Adipocyte (in vitro differentiated cells): ENCODE data around the gene ARL5C.
"Not testable (repeated sequence)": the region's sequence is repeated elsewhere in the genome, so short reads cannot be mapped to it uniquely, and the experiment has no call there.

Experiments used
- DNase-seq: peaks from one replicate; pipeline ENCODE4 v3.0.0-alpha.2; 2015; ENCODE audit warnings: low read depth
- H3K27me3 ChIP-seq: replicated peaks from 2 replicates; pipeline ENCODE4 v1.7.0; 2013; ENCODE audit warnings: mild to moderate bottlenecking, low read length, moderate library complexity; ENCODE audit not compliant: control insufficient read depth, insufficient read depth
- H3K36me3 ChIP-seq: 2 replicates; pipeline ENCODE4 v1.7.0; 2013; ENCODE audit warnings: low read length, mild to moderate bottlenecking, moderate library complexity; ENCODE audit not compliant: control insufficient read depth, insufficient read depth, severe bottlenecking
- H3K4me1 ChIP-seq: 2 replicates; pipeline ENCODE4 v1.7.0; 2013; ENCODE audit warnings: mild to moderate bottlenecking, low read length, moderate library complexity; ENCODE audit not compliant: control insufficient read depth, insufficient read depth
- H3K4me3 ChIP-seq: 2 replicates; pipeline ENCODE4 v1.7.0; 2013; ENCODE audit warnings: mild to moderate bottlenecking, low read length, moderate library complexity
- H3K9ac ChIP-seq: 2 replicates; pipeline ENCODE4 v1.7.0; 2013; ENCODE audit warnings: mild to moderate bottlenecking, low read length, moderate library complexity
- H3K9me3 ChIP-seq: 2 replicates; pipeline ENCODE4 v1.7.0; 2013; ENCODE audit warnings: mild to moderate bottlenecking, low read length, moderate library complexity; ENCODE audit not compliant: control insufficient read depth

ARL5C gene

DNA sequence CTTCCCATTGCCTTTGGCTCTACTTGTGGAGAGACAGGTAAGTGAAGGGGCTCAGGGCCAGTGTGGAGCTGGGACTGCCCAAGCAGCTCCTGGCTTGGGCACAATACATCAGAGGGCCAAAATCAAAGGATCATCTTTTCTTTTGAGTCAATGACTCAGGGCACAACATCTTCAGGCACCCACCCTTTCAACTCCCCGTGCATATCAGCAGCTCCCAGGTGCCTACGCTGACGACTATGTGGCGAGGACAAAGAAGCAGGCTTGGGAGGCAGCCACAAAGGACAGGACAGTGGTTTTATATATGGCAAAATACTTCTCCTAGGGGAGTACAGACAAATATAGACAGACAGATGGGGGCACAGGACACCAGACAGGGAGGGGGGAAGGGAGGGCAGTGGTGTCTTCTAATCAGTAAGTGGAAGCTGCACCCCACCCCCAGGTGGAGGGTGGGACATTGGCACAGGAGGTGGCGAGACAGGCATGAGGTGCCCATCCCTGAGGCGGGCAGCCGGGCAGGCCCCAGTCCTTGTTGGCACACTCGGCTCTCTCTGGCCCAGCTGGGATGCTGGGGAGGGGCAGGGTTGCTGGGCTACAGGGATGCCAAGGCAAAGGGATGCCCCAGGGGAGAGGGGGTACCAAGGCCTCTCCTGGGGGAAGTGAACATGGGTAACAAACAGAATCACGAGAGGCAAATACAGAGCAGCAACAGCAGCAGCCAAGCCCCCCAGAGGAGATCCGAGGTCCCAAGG, 7.7 kb upstream of the ARL5C start:
- Histone ChIP-seq H3K9me3 (no peaks in the 10 kb centered on the region), H3K9ac (no peak overlapping the region), H3K36me3 (peaks cover 19% of the 10 kb centered on the region), H3K27me3 (peaks cover 11% of the 10 kb centered on the region), H3K4me3 (no peak overlapping the region), H3K4me1 (peaks cover 9% of the 10 kb centered on the region)
- no peak for DNase-seq

DNA sequence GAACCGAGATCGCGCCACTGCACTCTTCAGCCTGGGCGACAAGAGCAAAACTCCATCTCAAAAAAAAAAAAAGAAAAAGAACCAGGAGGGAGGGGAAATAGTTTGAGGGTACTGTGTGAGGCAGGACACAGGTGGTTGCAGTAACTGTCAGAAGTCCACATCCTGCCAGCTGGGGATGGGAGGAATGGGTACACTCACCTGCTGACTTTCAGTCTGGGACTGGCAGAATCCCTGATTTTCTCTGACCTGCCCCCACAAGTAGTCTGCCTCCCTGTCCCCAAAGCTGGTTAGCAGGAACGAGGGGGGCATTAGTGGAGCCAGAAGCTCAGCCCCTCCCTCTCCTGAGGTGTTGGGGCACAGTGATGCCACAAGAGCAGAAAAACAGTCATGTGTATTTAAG, 7.1 kb upstream of the ARL5C start:
- peaks cover 4% of the 10 kb centered on the region for H3K4me1 ChIP-seq
- H3K9ac ChIP-seq: no peak overlapping the region
- DNase-seq: no peak
- H3K27me3 ChIP-seq: peaks cover 11% of the 10 kb centered on the region
- H3K9me3 ChIP-seq: no peaks in the 10 kb centered on the region
- H3K36me3 ChIP-seq: peaks cover 19% of the 10 kb centered on the region
- H3K4me3 ChIP-seq: no peak overlapping the region

- Histone ChIP-seq H3K36me3 (peaks cover 10% of the 10 kb centered on the region), H3K9me3 (no peaks in the 10 kb centered on the region), H3K4me1 (no peaks in the 10 kb centered on the region), H3K27me3 (peaks cover 11% of the 10 kb centered on the region), H3K4me3 (no peak overlapping the region), H3K9ac (no peak overlapping the region)
- DNase-seq: no peak
Observed at GRCh38 chr17:39171933-39172332, 6.0 kb upstream of the ARL5C start.

DNA sequence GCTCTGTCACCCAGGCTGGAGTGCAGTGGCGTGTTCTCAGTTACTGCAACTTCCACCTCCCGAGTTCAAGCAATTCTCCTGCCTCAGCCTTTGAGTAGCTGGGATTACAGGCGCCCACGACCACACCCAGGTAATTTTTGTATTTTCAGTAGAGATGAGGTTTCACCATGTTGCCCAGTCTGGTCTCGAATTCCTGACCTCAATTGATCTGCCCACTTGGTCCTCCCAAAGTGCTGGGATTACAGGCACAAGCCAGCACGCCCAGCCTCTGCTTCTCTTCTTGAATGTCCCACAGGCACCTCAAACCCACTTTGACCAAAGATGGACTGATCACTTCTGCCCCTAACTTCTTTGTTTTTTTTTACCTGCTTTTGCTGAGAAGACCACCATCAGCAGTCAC, 4.6 kb upstream of the ARL5C start:
- no peak overlapping the region for H3K9ac ChIP-seq
- H3K9me3 ChIP-seq: no peaks in the 10 kb centered on the region
- no peaks in the 10 kb centered on the region for H3K36me3 ChIP-seq
- peaks cover 23% of the 10 kb centered on the region for H3K27me3 ChIP-seq
- H3K4me1 ChIP-seq: no peaks in the 10 kb centered on the region
- no peak for DNase-seq
- H3K4me3 ChIP-seq: no peak overlapping the region

- peaks cover 27% of the 10 kb centered on the region for H3K27me3 ChIP-seq
- DNase-seq: no peak
- no peak overlapping the region for H3K9ac ChIP-seq
- peaks cover 1% of the 10 kb centered on the region for H3K4me1 ChIP-seq
- H3K9me3 ChIP-seq: no peaks in the 10 kb centered on the region
- no peaks in the 10 kb centered on the region for H3K36me3 ChIP-seq
- H3K4me3 ChIP-seq: no peak overlapping the region
Observed at GRCh38 chr17:39170109-39170508, 4.1 kb upstream of the ARL5C start.

DNA sequence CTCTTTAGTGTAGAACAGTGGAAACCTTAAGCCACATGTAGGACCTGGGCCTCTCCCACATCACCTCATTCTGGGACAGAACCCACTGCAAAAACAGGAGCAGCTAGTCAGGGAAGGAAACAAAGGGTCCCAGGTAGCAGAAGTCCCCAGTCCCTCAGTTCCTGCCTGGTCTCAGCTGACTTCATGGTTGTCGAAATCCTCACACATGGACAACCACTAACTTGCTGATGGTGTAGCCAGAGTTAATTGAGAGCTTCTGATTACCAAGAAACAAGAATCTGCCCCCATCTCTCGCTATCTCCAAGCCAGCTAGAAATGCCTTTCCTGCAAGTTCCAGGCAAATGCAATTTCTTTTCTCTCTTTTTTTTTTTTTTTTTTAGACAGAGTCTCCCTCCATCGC, 3.6 kb upstream of the ARL5C start:
- Histone ChIP-seq H3K9me3 (no peaks in the 10 kb centered on the region), H3K36me3 (no peaks in the 10 kb centered on the region), H3K4me3 (no peak overlapping the region), H3K4me1 (peaks cover 7% of the 10 kb centered on the region), H3K9ac (no peak overlapping the region), H3K27me3 (peaks cover 33% of the 10 kb centered on the region)
- no peak for DNase-seq

- H3K9me3 ChIP-seq: no peaks in the 10 kb centered on the region
- no peak overlapping the region for H3K4me3 ChIP-seq
- H3K9ac ChIP-seq: no peak overlapping the region
- peaks cover 33% of the 10 kb centered on the region for H3K27me3 ChIP-seq
- DNase-seq: no peak
- H3K36me3 ChIP-seq: no peaks in the 10 kb centered on the region
- H3K4me1 ChIP-seq: peaks cover 11% of the 10 kb centered on the region
Observed at GRCh38 chr17:39169101-39169500, 3.1 kb upstream of the ARL5C start.

DNA sequence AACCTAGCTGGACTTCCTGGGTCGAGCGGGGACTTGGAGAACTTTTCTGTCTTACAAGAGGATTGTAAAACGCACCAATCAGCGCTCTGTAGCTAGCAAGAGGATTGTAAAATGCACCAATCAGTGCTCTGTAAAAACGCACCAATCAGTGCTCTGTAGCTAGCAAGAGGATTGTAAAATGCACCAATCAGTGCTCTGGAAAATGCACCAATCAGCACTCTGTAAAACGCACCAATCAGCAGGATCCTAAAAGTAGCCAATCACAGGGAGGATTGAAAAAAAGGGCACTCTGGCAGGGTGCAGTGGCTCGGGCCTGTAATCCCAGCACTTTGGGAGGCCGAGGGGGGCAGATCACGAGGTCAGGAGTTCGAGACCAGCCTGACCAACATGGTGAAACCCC, 2.5 kb upstream of the ARL5C start:
- H3K36me3 ChIP-seq, H3K9ac ChIP-seq, H3K4me3 ChIP-seq, H3K9me3 ChIP-seq, DNase-seq: not testable (repeated sequence)
- Histone ChIP-seq H3K27me3 (peaks cover 33% of the 10 kb centered on the region), H3K4me1 (peaks cover 12% of the 10 kb centered on the region)

- DNase-seq: peak; percentile 22
Observed at GRCh38 chr17:39167476-39167875, 1.5 kb upstream of the ARL5C start.

DNA sequence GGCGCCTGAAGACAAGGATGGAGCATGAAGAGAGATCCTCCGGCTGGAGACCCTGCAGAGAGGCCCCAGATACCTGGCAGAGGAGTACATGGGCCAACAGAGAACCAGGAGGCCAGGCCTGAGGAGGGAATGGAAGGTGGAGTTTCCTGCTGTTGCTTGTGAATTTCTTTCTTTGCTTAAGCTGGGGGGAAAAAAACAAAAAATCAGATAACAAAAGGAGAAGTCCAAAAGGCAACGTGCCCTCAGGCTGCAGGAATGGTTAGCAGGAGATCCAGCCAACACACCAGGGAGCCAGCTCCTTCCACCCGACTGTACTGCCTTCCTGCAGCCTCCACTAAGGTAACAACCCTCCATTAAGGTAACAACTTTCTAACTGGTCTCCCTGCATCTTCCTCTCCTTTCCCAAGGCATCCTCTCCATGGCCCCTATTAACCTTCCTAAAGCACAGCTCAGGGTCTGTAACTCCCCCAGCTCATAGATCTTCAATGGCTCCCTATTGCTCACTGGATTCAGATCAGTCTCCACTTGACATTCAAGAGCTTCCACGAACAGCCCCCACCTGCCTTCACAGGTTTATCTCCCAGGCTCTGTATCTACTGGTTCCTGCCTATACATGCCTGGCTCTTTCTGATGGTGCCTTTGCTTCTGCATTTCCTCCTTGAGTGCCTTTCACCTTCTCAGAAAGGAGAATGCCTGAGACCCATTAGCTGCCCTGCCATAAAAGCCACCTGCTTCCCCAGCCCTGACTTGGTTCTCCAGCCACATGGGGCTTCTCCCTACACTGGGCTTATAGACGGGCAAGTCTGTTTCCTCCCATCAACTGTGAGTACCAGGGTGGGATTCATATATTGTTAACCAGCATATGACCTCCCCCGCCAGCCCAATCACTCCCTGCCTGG, 725 bp upstream of the ARL5C start:
- Histone ChIP-seq H3K27me3 (peaks cover 33% of the 10 kb centered on the region), H3K9me3 (no peaks in the 10 kb centered on the region), H3K4me1 (peaks cover 12% of the 10 kb centered on the region), H3K36me3 (no peaks in the 10 kb centered on the region), H3K9ac (no peak overlapping the region), H3K4me3 (no peak overlapping the region)
- no peak for DNase-seq

More at GRCh38 chr17:39167476-39167875, 1.5 kb upstream of the ARL5C start:
- no peaks in the 10 kb centered on the region for H3K9me3 ChIP-seq
- peaks cover 12% of the 10 kb centered on the region for H3K4me1 ChIP-seq
- no peak overlapping the region for H3K9ac ChIP-seq
- H3K36me3 ChIP-seq: no peaks in the 10 kb centered on the region
- H3K4me3 ChIP-seq: no peak overlapping the region
- peaks cover 33% of the 10 kb centered on the region for H3K27me3 ChIP-seq

DNA sequence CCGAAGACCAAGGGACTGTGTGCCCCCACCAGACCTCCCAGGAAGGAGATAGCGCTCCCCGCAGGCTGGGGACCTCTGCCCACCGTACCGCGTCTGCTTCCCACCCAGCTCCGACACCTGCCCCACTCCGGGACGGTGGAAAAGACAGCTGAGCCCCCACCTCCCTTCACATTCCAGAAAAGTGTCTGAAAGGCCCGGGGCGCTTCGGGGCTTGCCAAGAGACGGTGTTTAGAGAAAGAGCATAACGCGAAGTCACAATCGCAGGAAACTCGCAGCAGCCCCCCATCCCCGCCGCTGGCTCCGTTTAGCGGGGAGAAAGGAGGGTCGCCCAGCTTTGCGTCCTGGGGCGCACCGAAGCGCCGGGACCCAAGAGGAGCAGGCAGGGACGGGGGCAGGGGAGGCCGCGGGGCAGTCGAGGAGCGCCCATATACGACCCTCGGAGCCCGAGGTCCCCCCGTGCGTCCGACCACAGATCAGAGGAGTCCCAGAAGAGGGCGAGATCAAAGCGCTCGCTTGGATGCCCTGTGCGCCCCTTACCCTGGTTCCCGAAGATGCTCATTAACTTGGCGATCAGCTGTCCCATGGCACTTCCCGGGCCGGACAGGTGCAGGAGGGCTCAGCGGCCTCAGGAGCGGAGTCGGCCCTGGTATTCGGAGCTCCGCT, 652 bp downstream of the ARL5C start:
- Histone ChIP-seq H3K4me3 (peak overlapping the region; percentile 71), H3K36me3 (no peaks in the 10 kb centered on the region), H3K4me1 (peaks cover 17% of the 10 kb centered on the region), H3K9me3 (no peaks in the 10 kb centered on the region), H3K9ac (peak overlapping the region; percentile 55), H3K27me3 (peaks cover 33% of the 10 kb centered on the region)
- peak; percentile 31 for DNase-seq
